Left renal cortex interstitium (tissue), 4 donors: Measurements from ENCODE around the gene PGA3. TPM values are rescaled to one million over a fixed set of nuclear protein-coding genes. Genes with fewer than 3 reads are reported as not detected.
"Not testable (repeated sequence)": the region's sequence is repeated elsewhere in the genome, so short reads cannot be mapped to it uniquely, and the experiment has no call there.

Experiments used
- DNase-seq, 4 donors: peaks; one replicate each; pipeline ENCODE4 v3.0.0-alpha.2; 2013; ENCODE audit warnings: low read depth in 4 of 4, low spot score in 2 of 4, missing footprints in 1 of 4
- polyA plus RNA-seq, 4 donors: library from polyadenylated mRNA; unstranded; fragments of 120-200 nt; gene quantifications; one replicate each; pipeline ENCODE4 v1.2.1, GENCODE V29; 2013; ENCODE audit not compliant: insufficient read length in 4 of 4

PGA3 gene
- polyA plus RNA-seq, 4 donors: 0.12 to 0.43 TPM; not detected in 2

DNA sequence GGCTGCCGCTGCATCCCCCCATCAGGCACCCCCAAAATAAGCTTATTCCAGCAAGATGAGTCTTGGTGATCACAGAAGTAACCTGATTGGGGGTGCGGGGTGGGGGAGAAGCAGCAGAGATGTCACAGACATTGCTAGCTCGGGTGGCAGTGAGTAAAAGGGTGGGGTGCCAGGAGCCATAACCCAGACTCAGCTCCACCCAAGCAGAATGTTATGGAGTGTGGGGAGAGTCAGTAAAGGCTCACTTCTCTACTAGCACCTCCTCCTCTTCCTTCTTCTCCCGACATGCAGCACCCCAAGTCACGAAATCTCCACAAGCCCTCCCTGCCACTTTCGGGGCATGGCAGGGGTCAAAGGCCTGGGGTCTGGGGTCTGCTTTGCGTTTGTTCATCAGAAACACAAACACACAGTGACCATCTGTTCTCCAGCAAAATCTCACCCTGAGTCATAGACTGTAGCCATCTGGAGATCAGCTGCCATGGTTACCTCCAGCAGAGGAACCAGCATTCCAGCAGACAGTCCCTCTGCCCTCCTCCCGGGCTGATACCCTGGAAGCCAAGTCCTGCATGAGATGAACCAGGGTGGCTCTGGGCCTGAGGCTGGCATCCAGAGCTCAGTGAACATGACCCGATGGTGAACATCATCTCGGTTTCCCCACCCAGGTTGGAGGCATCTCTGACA, 42.1 kb downstream of the PGA3 start:
- not testable (repeated sequence) for DNase-seq

DNA sequence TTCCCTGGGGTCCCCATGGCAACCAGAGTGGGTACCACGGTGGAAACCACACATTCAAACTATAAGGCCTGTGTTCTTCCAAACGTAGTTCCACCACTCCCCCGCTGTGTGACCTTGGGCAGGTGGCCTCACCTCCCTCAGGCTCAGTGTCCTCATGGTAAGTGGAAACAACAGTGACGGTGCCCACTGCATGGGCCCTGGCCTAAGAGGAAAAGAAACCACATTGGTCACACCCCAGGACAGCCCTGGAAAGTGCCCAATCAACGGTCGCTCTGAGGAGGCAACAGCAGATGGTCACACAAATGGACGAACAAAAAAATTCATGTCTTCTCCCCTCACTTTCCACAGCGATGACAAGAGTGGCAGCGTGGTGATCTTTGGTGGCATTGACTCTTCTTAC, 44.8 kb downstream of the PGA3 start:
- DNase-seq: not testable (repeated sequence)

- not testable (repeated sequence) for DNase-seq
Observed at GRCh38 chr11:61249201-61249600, 45.9 kb downstream of the PGA3 start.

DNA sequence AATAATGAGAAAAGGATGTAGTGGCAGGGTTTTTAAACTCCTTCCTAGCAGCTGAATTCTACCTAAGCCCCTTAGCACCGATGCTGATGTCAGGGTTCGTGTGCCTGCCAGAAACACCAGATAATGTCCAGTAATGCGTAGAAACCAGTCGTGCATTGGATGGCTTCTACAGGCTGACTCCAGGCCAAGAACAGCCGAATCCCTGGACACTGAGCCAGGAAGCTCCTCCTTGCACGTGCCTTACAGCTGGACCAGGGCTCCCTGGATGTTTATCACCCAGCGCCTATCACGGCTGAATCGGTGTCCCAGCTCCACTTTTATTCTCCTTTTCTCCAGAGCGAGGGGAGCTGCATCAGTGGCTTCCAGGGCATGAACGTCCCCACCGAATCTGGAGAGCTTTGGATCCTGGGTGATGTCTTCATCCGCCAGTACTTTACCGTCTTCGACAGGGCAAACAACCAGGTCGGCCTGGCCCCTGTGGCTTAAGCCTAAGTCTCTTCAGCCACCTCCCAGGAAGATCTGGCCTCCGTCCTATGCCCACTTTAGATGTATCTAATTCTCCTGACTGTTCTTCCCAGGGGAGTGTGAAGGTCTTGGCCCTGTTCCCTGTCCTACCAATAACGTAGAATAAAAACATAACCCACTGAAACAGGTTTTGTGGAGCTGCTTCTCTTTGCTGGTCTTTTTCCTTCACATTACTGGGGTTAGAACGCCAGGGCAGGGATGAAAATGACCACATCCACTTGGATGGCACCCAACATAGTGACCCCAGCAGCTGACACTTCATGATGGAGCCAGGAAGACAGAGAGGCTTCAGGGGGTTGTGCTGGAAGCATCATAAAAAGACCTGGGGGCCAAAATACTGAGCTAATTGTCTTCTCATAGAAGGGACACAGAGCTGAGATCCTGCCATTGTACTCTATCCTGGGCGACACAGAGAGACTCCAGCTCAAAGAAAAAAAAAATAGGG, 47.8 kb downstream of the PGA3 start:
- not testable (repeated sequence) for DNase-seq

DNA sequence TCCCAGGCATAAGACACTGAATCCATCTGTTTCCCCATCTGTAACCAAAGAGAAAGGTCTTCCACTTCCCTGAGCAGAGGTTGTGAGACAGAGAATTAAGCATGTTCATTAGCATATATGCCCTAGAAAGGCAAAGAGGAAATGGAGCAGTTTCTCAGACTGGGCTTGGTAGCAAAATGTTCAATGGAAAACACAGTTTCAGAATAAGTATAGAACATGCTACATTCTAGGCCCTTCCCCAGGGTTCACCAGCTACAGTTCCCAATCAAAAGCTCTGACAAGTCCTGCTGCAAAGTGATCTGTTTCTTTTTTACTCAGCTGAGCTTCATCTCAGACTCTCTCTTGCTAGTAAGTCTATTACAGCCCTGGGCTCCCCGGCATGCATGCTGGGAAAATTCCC, 49.0 kb downstream of the PGA3 start:
- DNase-seq: not testable (repeated sequence)

DNA sequence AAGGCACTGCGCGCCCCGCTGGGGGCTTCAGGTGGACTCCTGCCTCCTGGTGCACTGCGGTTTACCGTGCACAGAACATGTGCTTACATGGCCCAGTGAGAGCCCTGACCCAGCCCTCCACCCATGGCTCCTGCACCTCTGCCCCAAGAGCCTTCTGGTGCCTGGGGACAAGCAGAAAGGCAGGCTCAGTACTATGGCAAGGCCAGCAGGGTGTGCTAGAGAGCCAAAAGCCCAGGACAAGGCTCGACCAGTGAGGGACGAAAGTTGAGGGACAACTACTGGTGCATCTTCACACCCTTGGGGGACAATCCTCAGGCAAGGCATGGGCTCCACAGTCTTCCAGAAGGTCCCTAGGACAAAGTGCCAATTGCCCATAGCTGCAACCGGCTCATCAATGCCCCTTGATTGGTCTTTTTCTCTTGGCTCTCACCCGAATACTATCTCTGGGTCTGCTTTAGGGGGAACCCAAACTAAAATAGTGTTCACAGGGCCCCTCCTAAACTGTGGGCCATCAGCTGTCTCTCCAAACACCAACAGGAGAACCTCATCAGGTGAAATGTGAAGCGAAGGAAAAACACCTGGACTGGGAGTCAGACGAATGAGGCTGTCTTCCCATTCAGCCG, 51.2 kb downstream of the PGA3 start:
- DNase-seq: no peak

DNA sequence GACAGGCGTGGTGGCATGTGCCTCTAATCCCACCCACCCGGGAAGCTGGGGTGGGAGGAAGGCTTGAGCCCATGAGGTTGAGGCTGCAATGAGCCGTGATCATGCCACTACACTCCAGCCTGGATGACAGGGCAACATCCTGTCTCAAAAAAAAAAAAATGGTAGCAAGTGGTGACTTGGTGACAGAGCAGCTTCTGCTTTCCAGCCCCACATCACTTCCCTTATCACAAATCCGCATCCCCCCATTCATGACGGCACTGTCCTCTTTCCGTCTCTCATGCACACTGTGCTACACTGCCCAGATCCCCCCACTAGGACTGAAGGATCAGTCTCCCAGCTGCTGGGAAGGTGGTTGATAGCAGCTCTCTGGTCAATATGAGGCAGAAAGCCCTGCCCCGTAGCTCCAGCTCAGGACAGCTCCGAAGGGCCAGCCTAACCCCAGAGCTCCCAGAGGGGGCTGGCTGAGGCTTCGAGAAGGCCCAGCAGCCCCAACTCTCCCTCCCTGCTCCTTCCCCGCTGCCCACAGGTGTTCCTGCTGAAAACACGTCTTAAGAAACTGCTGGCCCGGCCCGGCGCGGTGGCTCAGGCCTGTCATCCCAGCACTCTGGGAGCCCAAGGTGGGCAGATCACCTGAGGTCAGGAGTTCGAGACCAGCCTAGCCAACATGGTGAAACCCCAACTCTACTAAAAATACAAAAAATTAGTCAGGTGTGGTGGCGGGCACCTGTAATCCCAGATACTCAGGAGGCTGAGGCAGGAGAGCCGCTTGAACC, 53.6 kb downstream of the PGA3 start:
- DNase-seq: no peak

DNA sequence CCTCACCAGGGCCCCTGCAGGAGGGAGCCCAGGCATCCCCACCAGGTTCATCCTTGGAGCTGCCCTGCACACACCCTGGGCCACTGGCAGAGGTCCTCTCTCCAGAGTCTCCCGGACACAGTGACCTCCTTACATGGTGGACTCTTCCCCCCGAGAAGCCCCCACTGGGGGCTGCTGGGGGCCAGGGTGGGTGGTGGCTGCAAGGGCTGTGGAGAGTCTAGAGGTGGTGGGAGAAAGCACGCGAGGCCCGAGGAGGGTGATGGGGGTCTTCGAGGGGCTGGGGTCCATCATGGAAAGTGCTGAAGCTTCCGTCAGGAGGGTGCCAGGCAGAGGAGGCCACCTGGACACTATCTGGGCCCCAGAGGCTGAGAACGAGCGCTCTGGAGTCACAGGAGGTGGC, 55.2 kb downstream of the PGA3 start:
- DNase-seq: no peak

DNA sequence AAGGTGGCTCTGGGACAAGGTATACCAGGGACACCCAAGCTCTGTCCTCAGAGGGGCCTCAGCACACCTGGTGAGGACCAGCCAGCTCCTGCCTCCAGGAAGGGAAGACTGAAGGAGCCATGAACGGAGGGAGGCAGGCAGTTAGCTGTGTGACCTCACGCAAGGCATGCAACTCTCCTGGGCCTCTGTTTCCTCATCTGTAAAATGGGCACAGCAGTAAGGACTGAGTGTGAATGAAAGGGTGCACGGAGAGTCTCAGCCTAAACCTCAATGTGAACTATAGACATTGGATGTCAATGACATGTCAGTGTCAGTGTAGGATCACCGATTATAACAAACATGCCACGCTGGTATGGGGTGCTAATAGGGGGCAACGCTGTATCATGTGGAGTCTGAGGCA, 56.0 kb downstream of the PGA3 start:
- DNase-seq: no peak

Other genes with a start within 250 kb of the PGA3 start
- 1 to 10 TPM in 3 of 4 donors, under 1 TPM in 1; 0.62 to 1.8 (median 1.4) TPM for gene CD6, start 231.8 kb upstream of the PGA3 start, polyA plus RNA-seq
- under 1 TPM; 0.05 to 0.20 (median 0.12) TPM for gene CD5, start 101.0 kb upstream of the PGA3 start, polyA plus RNA-seq
- 10 to 100 TPM; 15.6 to 22.2 (median 20.9) TPM for gene VPS37C, start 42.1 kb upstream of the PGA3 start, polyA plus RNA-seq
- gene PGA4, start 18.8 kb downstream of the PGA3 start, polyA plus RNA-seq: 1 to 10 TPM in 1 of 4 donors, under 1 TPM in 3; 0.46 to 1.1 (median 0.72) TPM
- gene PGA5, start 37.7 kb downstream of the PGA3 start, polyA plus RNA-seq: under 1 TPM in 2 of 4 donors, not detected in 2; 0.19 to 0.53 TPM
- gene VWCE, start 91.8 kb downstream of the PGA3 start, polyA plus RNA-seq: 1 to 10 TPM; 1.5 to 4.0 (median 2.9) TPM
- gene DDB1, start 129.6 kb downstream of the PGA3 start, polyA plus RNA-seq: 100 to 1,000 TPM; 212 to 240 (median 219) TPM
- 10 to 100 TPM; 47.2 to 67.9 (median 58.9) TPM for gene TKFC, start 129.7 kb downstream of the PGA3 start, polyA plus RNA-seq
- gene CYB561A3, start 158.4 kb downstream of the PGA3 start, polyA plus RNA-seq: 10 to 100 TPM; 23.9 to 33.4 (median 30.2) TPM
- gene TMEM138, start 158.9 kb downstream of the PGA3 start, polyA plus RNA-seq: 10 to 100 TPM; 38.0 to 57.9 (median 51.0) TPM
- gene TMEM216, start 189.1 kb downstream of the PGA3 start, polyA plus RNA-seq: 10 to 100 TPM; 29.3 to 35.5 (median 31.9) TPM
- 100 to 1,000 TPM in 2 of 4 donors, 10 to 100 TPM in 2; 82.4 to 135 (median 111) TPM for gene CPSF7, start 226.5 kb downstream of the PGA3 start, polyA plus RNA-seq
- gene SDHAF2, start 226.6 kb downstream of the PGA3 start, polyA plus RNA-seq: 10 to 100 TPM; 39.8 to 49.7 (median 46.4) TPM